ENCODE results near the gene SPATA31C2.
"Not testable (repeated sequence)": the region's sequence is repeated elsewhere in the genome, so short reads cannot be mapped to it uniquely, and the experiment has no call there.

- TF ChIP-seq ZNF274 (IDR thresholded peaks at IDR 0.05; ENCODE audit: insufficient read depth, insufficient read length); HCFC1 (IDR thresholded peaks at IDR 0.05; ENCODE audit: low read length); SIX5 (IDR thresholded peaks at IDR 0.05; ENCODE audit: low read depth, low read length, severe bottlenecking); POLR2AphosphoS2 (IDR thresholded peaks at IDR 0.05; ENCODE audit: low read depth, low read length); CHD4 (IDR thresholded peaks at IDR 0.05); POLR2A (IDR thresholded peaks at IDR 0.05; ENCODE audit: low read depth, low read length); USF2 (IDR thresholded peaks at IDR 0.05; ENCODE audit: borderline replicate concordance, low read depth, low read length); FOS (IDR thresholded peaks at IDR 0.05; ENCODE audit: borderline replicate concordance, extremely low read depth, insufficient read length); CTCF (IDR thresholded peaks at IDR 0.05 in 2 of 3, conservative IDR thresholded peaks at IDR 0.05 in 1 of 3; ENCODE audit: control insufficient read depth in 2 of 3, extremely low read depth in 1 of 3, insufficient read depth in 1 of 3, low read depth in 3 of 3, low read length in 3 of 3); EZH2 (IDR thresholded peaks at IDR 0.05; ENCODE audit: borderline replicate concordance, control insufficient read depth, low read depth, low read length); NRF1 (conservative IDR thresholded peaks at IDR 0.05; ENCODE audit: low read depth, low read length); BACH1 (IDR thresholded peaks at IDR 0.05; ENCODE audit: borderline replicate concordance); SKIL (IDR thresholded peaks at IDR 0.05; ENCODE audit: low read depth, poor library complexity, severe bottlenecking); ZSCAN29 (IDR thresholded peaks at IDR 0.05): not testable (repeated sequence)
These were observed 24.8 kb downstream of the SPATA31C2 start for GRCh38 chr9:88113156-88114130.

All from GM12878 (cell line).